ENCODE measurements around the gene ABCA5.

Gene ABCA5

DNA sequence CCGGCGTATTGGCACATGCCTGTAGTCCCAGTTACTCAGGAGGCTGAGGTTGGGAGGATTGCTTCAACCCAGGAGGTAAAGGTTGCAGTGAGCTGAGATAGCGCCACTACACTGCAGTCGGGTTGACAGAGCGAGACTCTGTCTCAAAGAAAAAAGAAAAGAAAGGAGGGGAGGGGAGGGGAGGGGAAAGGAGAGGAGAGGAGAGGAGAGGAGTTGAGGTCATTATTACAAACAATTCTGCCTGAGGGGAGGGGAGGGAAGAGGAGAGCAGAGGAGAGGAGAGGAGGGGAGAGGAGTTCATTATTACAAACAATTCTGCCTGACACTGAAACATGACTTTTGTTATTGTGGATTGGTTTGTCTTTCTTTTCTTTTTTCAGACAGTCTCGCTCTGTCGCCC lies 19.8 kb upstream of the ABCA5 start:
- DNase-seq (ENCODE audit: low read depth) = no peak
- Histone ChIP-seq H3K4me3 (ENCODE audit: low read length) (no peak overlapping the region), H3K9me3 (ENCODE audit: control insufficient read depth, low read length) (no peaks in the 10 kb centered on the region), H3K9ac (ENCODE audit: low read length) (no peak overlapping the region), H3K36me3 (ENCODE audit: control insufficient read depth, insufficient read depth, low read length, severe bottlenecking) (no peaks in the 10 kb centered on the region), H3K4me1 (ENCODE audit: control insufficient read depth, insufficient read depth, low read length) (no peaks in the 10 kb centered on the region), H3K27me3 (replicated peaks; ENCODE audit: control insufficient read depth, insufficient read depth, low read length) (no peaks in the 10 kb centered on the region)

- Histone ChIP-seq H3K36me3 (ENCODE audit: control insufficient read depth, insufficient read depth, low read length, severe bottlenecking) (no peaks in the 10 kb centered on the region), H3K27me3 (replicated peaks; ENCODE audit: control insufficient read depth, insufficient read depth, low read length) (no peaks in the 10 kb centered on the region), H3K4me3 (ENCODE audit: low read length) (no peak overlapping the region), H3K9me3 (ENCODE audit: control insufficient read depth, low read length) (no peaks in the 10 kb centered on the region), H3K9ac (ENCODE audit: low read length) (no peak overlapping the region), H3K4me1 (ENCODE audit: control insufficient read depth, insufficient read depth, low read length) (no peaks in the 10 kb centered on the region)
- DNase-seq (ENCODE audit: low read depth) = no peak
These were observed 18.0 kb upstream of the ABCA5 start for GRCh38 chr17:69344939-69345338.

GRCh38 chr17:69342896-69343644 lies 16.1 kb upstream of the ABCA5 start:
- Histone ChIP-seq H3K9me3 (ENCODE audit: control insufficient read depth, low read length) (no peaks in the 10 kb centered on the region), H3K4me1 (ENCODE audit: control insufficient read depth, insufficient read depth, low read length) (no peaks in the 10 kb centered on the region), H3K36me3 (ENCODE audit: control insufficient read depth, insufficient read depth, low read length, severe bottlenecking) (no peaks in the 10 kb centered on the region), H3K27me3 (replicated peaks; ENCODE audit: control insufficient read depth, insufficient read depth, low read length) (no peaks in the 10 kb centered on the region), H3K4me3 (ENCODE audit: low read length) (no peak overlapping the region), H3K9ac (ENCODE audit: low read length) (no peak overlapping the region)
- DNase-seq (ENCODE audit: low read depth) = no peak

DNA sequence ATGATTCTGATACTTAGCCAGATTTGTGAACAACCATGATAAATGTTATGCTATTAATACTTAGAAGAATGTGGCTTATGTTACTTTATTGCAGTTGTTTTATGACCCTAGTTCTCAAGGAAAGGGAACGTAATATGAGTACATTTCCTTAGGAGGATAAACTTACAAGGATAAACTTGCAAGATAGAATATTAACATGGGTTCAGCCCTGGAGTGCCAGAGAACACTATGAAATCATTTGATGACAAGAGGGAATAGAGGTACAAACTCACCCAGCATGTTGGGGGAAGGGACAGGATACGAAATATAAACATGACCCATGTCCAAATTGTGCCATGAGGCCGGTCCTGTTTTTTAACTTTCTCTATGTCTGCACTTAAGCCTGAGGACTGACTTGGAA lies 13.0 kb upstream of the ABCA5 start:
- no peaks in the 10 kb centered on the region for H3K27me3 ChIP-seq (replicated peaks; ENCODE audit: control insufficient read depth, insufficient read depth, low read length)
- H3K4me3 ChIP-seq (ENCODE audit: low read length) = no peak overlapping the region
- H3K9ac ChIP-seq (ENCODE audit: low read length) = no peak overlapping the region
- no peaks in the 10 kb centered on the region for H3K36me3 ChIP-seq (ENCODE audit: control insufficient read depth, insufficient read depth, low read length, severe bottlenecking)
- peaks cover 3% of the 10 kb centered on the region for H3K9me3 ChIP-seq (ENCODE audit: control insufficient read depth, low read length)
- no peak for DNase-seq (ENCODE audit: low read depth)
- no peaks in the 10 kb centered on the region for H3K4me1 ChIP-seq (ENCODE audit: control insufficient read depth, insufficient read depth, low read length)

DNA sequence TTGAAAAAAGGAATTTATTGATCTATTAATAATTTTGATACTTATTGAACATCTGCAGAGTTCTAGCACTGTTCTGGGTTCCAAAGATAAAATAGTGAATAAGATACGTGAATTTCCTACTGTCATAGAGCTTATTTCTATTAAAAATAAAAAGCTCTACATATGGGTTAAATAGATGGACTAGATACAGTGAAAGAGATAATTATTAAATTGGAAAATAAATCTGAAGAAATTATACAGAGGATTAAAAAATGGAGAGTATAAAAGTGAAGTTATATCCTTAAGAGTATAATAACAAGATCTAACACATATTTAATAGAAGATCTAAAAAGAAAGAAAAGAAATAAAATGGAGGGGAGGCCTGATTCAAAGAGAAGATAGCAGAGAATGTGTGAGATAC lies 10.1 kb upstream of the ABCA5 start:
- no peaks in the 10 kb centered on the region for H3K4me1 ChIP-seq (ENCODE audit: control insufficient read depth, insufficient read depth, low read length)
- H3K27me3 ChIP-seq (replicated peaks; ENCODE audit: control insufficient read depth, insufficient read depth, low read length) = no peaks in the 10 kb centered on the region
- H3K9ac ChIP-seq (ENCODE audit: low read length) = no peak overlapping the region
- H3K4me3 ChIP-seq (ENCODE audit: low read length) = no peak overlapping the region
- peaks cover 3% of the 10 kb centered on the region for H3K9me3 ChIP-seq (ENCODE audit: control insufficient read depth, low read length)
- DNase-seq (ENCODE audit: low read depth) = no peak
- no peaks in the 10 kb centered on the region for H3K36me3 ChIP-seq (ENCODE audit: control insufficient read depth, insufficient read depth, low read length, severe bottlenecking)

DNA sequence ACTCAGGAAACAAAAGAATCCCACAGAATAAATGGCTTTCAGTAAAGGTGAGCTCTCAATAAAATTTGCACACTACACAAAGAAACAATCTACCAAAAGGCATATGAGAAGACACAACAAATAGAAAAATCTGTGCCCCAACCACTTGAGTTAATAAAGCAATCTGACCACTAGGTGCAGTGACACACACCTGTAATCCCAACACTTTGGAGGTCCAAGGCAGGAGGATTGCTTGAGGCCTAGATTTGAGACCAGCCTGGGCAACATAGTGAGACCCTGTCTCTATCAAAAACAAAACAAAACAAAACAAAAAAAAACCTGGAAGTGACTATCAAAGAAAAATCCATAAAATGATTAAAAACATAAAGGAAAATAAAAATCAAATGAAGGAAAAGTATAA lies 9.6 kb upstream of the ABCA5 start:
- DNase-seq (ENCODE audit: low read depth) = no peak
- Histone ChIP-seq H3K27me3 (replicated peaks; ENCODE audit: control insufficient read depth, insufficient read depth, low read length) (no peaks in the 10 kb centered on the region), H3K9ac (ENCODE audit: low read length) (no peak overlapping the region), H3K36me3 (ENCODE audit: control insufficient read depth, insufficient read depth, low read length, severe bottlenecking) (no peaks in the 10 kb centered on the region), H3K4me3 (ENCODE audit: low read length) (no peak overlapping the region), H3K4me1 (ENCODE audit: control insufficient read depth, insufficient read depth, low read length) (no peaks in the 10 kb centered on the region), H3K9me3 (ENCODE audit: control insufficient read depth, low read length) (peaks cover 3% of the 10 kb centered on the region)

- Histone ChIP-seq H3K27me3 (replicated peaks; ENCODE audit: control insufficient read depth, insufficient read depth, low read length) (no peaks in the 10 kb centered on the region), H3K9ac (ENCODE audit: low read length) (no peak overlapping the region), H3K36me3 (ENCODE audit: control insufficient read depth, insufficient read depth, low read length, severe bottlenecking) (no peaks in the 10 kb centered on the region), H3K4me3 (ENCODE audit: low read length) (no peak overlapping the region), H3K4me1 (ENCODE audit: control insufficient read depth, insufficient read depth, low read length) (no peaks in the 10 kb centered on the region), H3K9me3 (ENCODE audit: control insufficient read depth, low read length) (peaks cover 3% of the 10 kb centered on the region)
- DNase-seq (ENCODE audit: low read depth) = peak; percentile 72
These were observed 8.1 kb upstream of the ABCA5 start for GRCh38 chr17:69335058-69335457.

- Histone ChIP-seq H3K36me3 (ENCODE audit: control insufficient read depth, insufficient read depth, low read length, severe bottlenecking) (no peaks in the 10 kb centered on the region), H3K27me3 (replicated peaks; ENCODE audit: control insufficient read depth, insufficient read depth, low read length) (no peaks in the 10 kb centered on the region), H3K4me1 (ENCODE audit: control insufficient read depth, insufficient read depth, low read length) (no peaks in the 10 kb centered on the region), H3K4me3 (ENCODE audit: low read length) (no peak overlapping the region), H3K9me3 (ENCODE audit: control insufficient read depth, low read length) (peaks cover 3% of the 10 kb centered on the region), H3K9ac (ENCODE audit: low read length) (no peak overlapping the region)
- DNase-seq (ENCODE audit: low read depth) = no peak
These were observed 6.6 kb upstream of the ABCA5 start for GRCh38 chr17:69333561-69333960.

- no peaks in the 10 kb centered on the region for H3K27me3 ChIP-seq (replicated peaks; ENCODE audit: control insufficient read depth, insufficient read depth, low read length)
- H3K36me3 ChIP-seq (ENCODE audit: control insufficient read depth, insufficient read depth, low read length, severe bottlenecking) = no peaks in the 10 kb centered on the region
- no peak overlapping the region for H3K9ac ChIP-seq (ENCODE audit: low read length)
- H3K4me1 ChIP-seq (ENCODE audit: control insufficient read depth, insufficient read depth, low read length) = peaks cover 7% of the 10 kb centered on the region
- H3K9me3 ChIP-seq (ENCODE audit: control insufficient read depth, low read length) = no peaks in the 10 kb centered on the region
- DNase-seq (ENCODE audit: low read depth) = no peak
- H3K4me3 ChIP-seq (ENCODE audit: low read length) = no peak overlapping the region
These were observed 4.8 kb upstream of the ABCA5 start for GRCh38 chr17:69331756-69332155.

GRCh38 chr17:69326377-69327059 lies 415 bp downstream of the ABCA5 start:
- Histone ChIP-seq H3K36me3 (ENCODE audit: control insufficient read depth, insufficient read depth, low read length, severe bottlenecking) (no peaks in the 10 kb centered on the region), H3K9me3 (ENCODE audit: control insufficient read depth, low read length) (no peaks in the 10 kb centered on the region), H3K4me1 (ENCODE audit: control insufficient read depth, insufficient read depth, low read length) (peaks cover 19% of the 10 kb centered on the region), H3K27me3 (replicated peaks; ENCODE audit: control insufficient read depth, insufficient read depth, low read length) (no peaks in the 10 kb centered on the region), H3K4me3 (ENCODE audit: low read length) (peak overlapping the region; percentile 91), H3K9ac (ENCODE audit: low read length) (peak overlapping the region; percentile 91)
- DNase-seq (ENCODE audit: low read depth) = peak; percentile 68

GRCh38 chr17:69325518-69326376 lies 1.2 kb downstream of the ABCA5 start:
- H3K4me3 ChIP-seq (ENCODE audit: low read length) = peak overlapping the region; percentile 91
- H3K9me3 ChIP-seq (ENCODE audit: control insufficient read depth, low read length) = no peaks in the 10 kb centered on the region
- H3K27me3 ChIP-seq (replicated peaks; ENCODE audit: control insufficient read depth, insufficient read depth, low read length) = no peaks in the 10 kb centered on the region
- peak overlapping the region; percentile 91 for H3K9ac ChIP-seq (ENCODE audit: low read length)
- H3K36me3 ChIP-seq (ENCODE audit: control insufficient read depth, insufficient read depth, low read length, severe bottlenecking) = no peaks in the 10 kb centered on the region
- peaks cover 19% of the 10 kb centered on the region for H3K4me1 ChIP-seq (ENCODE audit: control insufficient read depth, insufficient read depth, low read length)
- DNase-seq (ENCODE audit: low read depth) = no peak

Data from adipocyte (in vitro differentiated cells).